ENCODE data around the gene RAB38. TPM values are rescaled to one million over a fixed set of nuclear protein-coding genes. Genes with fewer than 3 reads are reported as not detected.

RAB38 gene
- total RNA-seq, 1 experiment from 2014 or later, result 12.7 TPM

DNA sequence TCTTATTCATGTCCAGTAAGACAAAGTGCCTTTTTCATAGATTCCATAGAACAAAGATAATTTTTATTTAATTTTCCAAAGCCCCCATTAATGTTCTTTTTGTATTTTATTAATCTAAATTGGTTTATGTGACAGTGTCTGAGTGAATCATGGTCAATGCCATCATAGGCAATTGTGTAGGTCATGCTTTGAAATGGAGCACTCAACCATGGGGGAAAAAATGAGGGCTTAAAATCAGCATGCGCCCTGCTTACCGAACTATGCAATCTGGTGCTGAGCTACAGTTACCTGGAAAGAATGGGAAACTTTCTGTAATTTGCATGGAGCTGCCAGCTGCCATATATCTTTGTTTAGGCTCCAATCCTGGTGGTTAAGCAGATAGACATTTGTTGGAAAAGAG lies 28.4 kb upstream of the RAB38 start:
- no peaks in the 10 kb centered on the region for H3F3A ChIP-seq (ENCODE audit: insufficient read depth, low read depth)
- no peak overlapping the region for H2AFZ ChIP-seq
- no peaks in the 10 kb centered on the region for H3K36me3 ChIP-seq (ENCODE audit: low read depth)
- H3K4me1 ChIP-seq (replicated peaks; ENCODE audit: insufficient read depth), result no peaks in the 10 kb centered on the region
- CTCF ChIA-PET, result no interaction called here
- POLR2A ChIA-PET (ENCODE audit: unreplicated experiment), result interaction anchor here (0.7 kb wide), 1 partner anchor 488 kb away, joined by 3 read pairs; no protein-coding TSS in a partner anchor
- no peak for DNase-seq
- H3K4me2 ChIP-seq, result no peak overlapping the region
- no peaks in the 10 kb centered on the region for H3K9me3 ChIP-seq (ENCODE audit: insufficient read depth, low read depth)
- H3K79me2 ChIP-seq (ENCODE audit: low read depth), result no peaks in the 10 kb centered on the region
- H3K9me2 ChIP-seq (ENCODE audit: insufficient read depth), result no peaks in the 10 kb centered on the region
- no peaks in the 10 kb centered on the region for H3K27me3 ChIP-seq (ENCODE audit: insufficient read depth, low read depth)
- TF ChIP-seq EZH2 (IDR thresholded peaks at IDR 0.05; ENCODE audit: low read depth) (no peak), CTCF (conservative IDR thresholded peaks at IDR 0.05) (no peak)
- no peak overlapping the region for H3K4me3 ChIP-seq
- BruUV-seq (replicated peaks), result no TSS peak
- H3K27ac ChIP-seq, result no peak overlapping the region
- H4K20me1 ChIP-seq (ENCODE audit: insufficient read depth), result no peaks in the 10 kb centered on the region
- intact Hi-C loops (cut with micrococcal nuclease; ENCODE audit: unreplicated experiment), result no loop called here

DNA sequence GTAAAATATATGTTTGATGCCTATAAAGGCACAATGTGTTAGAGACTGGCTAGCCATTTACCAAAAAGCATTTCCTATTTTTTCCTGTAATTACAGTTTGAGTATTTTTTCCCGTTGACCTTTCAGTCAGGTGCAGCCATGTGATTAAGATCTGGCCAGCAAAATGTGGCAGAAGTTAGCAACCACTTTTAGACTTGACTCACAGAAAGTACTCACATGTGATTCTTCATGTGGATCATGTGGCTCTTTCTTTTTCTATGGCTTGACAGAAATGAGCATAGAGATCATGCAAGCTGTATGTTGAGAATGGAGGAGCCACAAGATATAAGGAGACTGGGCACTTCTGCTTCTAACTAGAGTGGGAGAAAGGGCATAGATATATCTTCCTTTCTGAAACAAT lies 27.3 kb upstream of the RAB38 start:
- CTCF ChIA-PET, result no interaction called here
- BruUV-seq (replicated peaks), result no TSS peak
- Histone ChIP-seq H3K9me3 (ENCODE audit: insufficient read depth, low read depth) (no peaks in the 10 kb centered on the region), H2AFZ (no peak overlapping the region), H4K20me1 (ENCODE audit: insufficient read depth) (no peaks in the 10 kb centered on the region), H3K4me2 (no peak overlapping the region), H3K36me3 (ENCODE audit: low read depth) (no peaks in the 10 kb centered on the region), H3F3A (ENCODE audit: insufficient read depth, low read depth) (no peaks in the 10 kb centered on the region), H3K9me2 (ENCODE audit: insufficient read depth) (no peaks in the 10 kb centered on the region), H3K4me1 (replicated peaks; ENCODE audit: insufficient read depth) (no peaks in the 10 kb centered on the region), H3K27ac (no peak overlapping the region), H3K27me3 (ENCODE audit: insufficient read depth, low read depth) (no peaks in the 10 kb centered on the region), H3K4me3 (no peak overlapping the region), H3K79me2 (ENCODE audit: low read depth) (no peaks in the 10 kb centered on the region)
- intact Hi-C loops (cut with micrococcal nuclease; ENCODE audit: unreplicated experiment), result no loop called here
- POLR2A ChIA-PET (ENCODE audit: unreplicated experiment), result no interaction called here
- DNase-seq, result no peak
- TF ChIP-seq EZH2 (IDR thresholded peaks at IDR 0.05; ENCODE audit: low read depth), result no peak
- TF ChIP-seq CTCF (conservative IDR thresholded peaks at IDR 0.05), result no peak

DNA sequence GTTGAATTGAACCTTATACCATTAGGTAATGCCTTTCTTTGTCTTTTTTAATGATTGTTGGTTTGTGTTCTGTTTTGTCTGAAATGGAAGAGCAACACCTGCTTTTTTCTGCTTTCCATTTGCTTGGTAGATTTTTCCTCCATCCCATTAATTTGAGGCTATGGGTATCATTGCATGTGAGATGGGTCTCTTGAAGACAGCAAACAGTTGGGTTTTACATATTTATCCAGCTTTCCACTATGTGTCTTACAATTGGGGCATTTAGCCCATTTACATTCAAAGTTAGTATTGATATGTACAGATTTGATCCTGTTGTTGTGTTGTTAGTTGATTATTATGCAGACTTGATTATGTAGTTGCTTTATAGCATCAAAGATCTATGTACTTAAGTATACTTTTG lies 21.1 kb upstream of the RAB38 start:
- H3F3A ChIP-seq (ENCODE audit: insufficient read depth, low read depth), result no peaks in the 10 kb centered on the region
- no peaks in the 10 kb centered on the region for H3K4me1 ChIP-seq (replicated peaks; ENCODE audit: insufficient read depth)
- no peak overlapping the region for H2AFZ ChIP-seq
- POLR2A ChIA-PET (ENCODE audit: unreplicated experiment), result no interaction called here
- H3K27me3 ChIP-seq (ENCODE audit: insufficient read depth, low read depth), result no peaks in the 10 kb centered on the region
- H4K20me1 ChIP-seq (ENCODE audit: insufficient read depth), result no peaks in the 10 kb centered on the region
- no peaks in the 10 kb centered on the region for H3K9me3 ChIP-seq (ENCODE audit: insufficient read depth, low read depth)
- TF ChIP-seq CTCF (conservative IDR thresholded peaks at IDR 0.05) (no peak), EZH2 (IDR thresholded peaks at IDR 0.05; ENCODE audit: low read depth) (no peak)
- intact Hi-C loops (cut with micrococcal nuclease; ENCODE audit: unreplicated experiment), result no loop called here
- no peak for DNase-seq
- H3K4me3 ChIP-seq, result no peak overlapping the region
- no peaks in the 10 kb centered on the region; the same call in 1 of the 2 replicates for H3K9me2 ChIP-seq (ENCODE audit: insufficient read depth)
- H3K27ac ChIP-seq, result no peak overlapping the region
- H3K4me2 ChIP-seq, result no peak overlapping the region
- H3K79me2 ChIP-seq (ENCODE audit: low read depth), result no peaks in the 10 kb centered on the region
- CTCF ChIA-PET, result no interaction called here
- BruUV-seq (replicated peaks), result no TSS peak
- H3K36me3 ChIP-seq (ENCODE audit: low read depth), result no peaks in the 10 kb centered on the region
